Osteocyte (in vitro differentiated cells): Measurements from ENCODE around the gene TMA7B. TPM values are rescaled to one million over a fixed set of nuclear protein-coding genes. Genes with fewer than 3 reads are reported as not detected.

ENCODE experiments used
- DNase-seq: peaks from one replicate; pipeline ENCODE4 v3.0.0; 2021; ENCODE audit warnings: mixed read lengths; ENCODE audit not compliant: unreplicated experiment; ENCODE audit errors: extremely low spot score
- H3K27ac Mint-ChIP-seq: one replicate; pipeline ENCODE4 v1.8.0; 2021; ENCODE audit warnings: mild to moderate bottlenecking, mixed read lengths; ENCODE audit not compliant: unreplicated experiment
- H3K27me3 Mint-ChIP-seq: one replicate; pipeline ENCODE4 v1.8.0; 2021; ENCODE audit warnings: mixed read lengths; ENCODE audit not compliant: unreplicated experiment
- H3K36me3 Mint-ChIP-seq: one replicate; pipeline ENCODE4 v1.8.0; 2021; ENCODE audit warnings: mixed read lengths; ENCODE audit not compliant: unreplicated experiment
- H3K4me1 Mint-ChIP-seq: one replicate; pipeline ENCODE4 v1.8.0; 2021; ENCODE audit warnings: mixed read lengths; ENCODE audit not compliant: unreplicated experiment
- H3K4me3 Mint-ChIP-seq: one replicate; pipeline ENCODE4 v1.8.0; 2021; ENCODE audit warnings: mild to moderate bottlenecking, moderate library complexity, mixed read lengths; ENCODE audit not compliant: unreplicated experiment
- H3K9me3 Mint-ChIP-seq: one replicate; pipeline ENCODE4 v1.8.0; 2021; ENCODE audit warnings: mixed read lengths; ENCODE audit not compliant: unreplicated experiment
- CTCF ChIP-seq: fragments of 200-600 bp; sonication (generic); IDR thresholded peaks from 2 replicates; pipeline ENCODE4 v1.5.0; 2021; ENCODE audit warnings: antibody characterized with exemption, mild to moderate bottlenecking, moderate library complexity
- total RNA-seq: library from RNA; stranded (reverse); gene quantifications from 2 replicates; pipeline ENCODE4 v1.2.1, GENCODE V29; 2021

TMA7B gene
- total RNA-seq, 1 donor from 2014 or later = not detected

GRCh38 chr22:39938509-39939111, 21.6 kb upstream of the TMA7B start:
- TF ChIP-seq CTCF = no peak
- Mint-ChIP-seq H3K27ac (no peak overlapping the region), H3K4me1 (no peaks in the 10 kb centered on the region), H3K9me3 (no peaks in the 10 kb centered on the region), H3K27me3 (peaks cover 59% of the 10 kb centered on the region), H3K36me3 (no peaks in the 10 kb centered on the region), H3K4me3 (no peak overlapping the region)
- DNase-seq = no peak

- Mint-ChIP-seq H3K27ac (no peak overlapping the region), H3K4me3 (no peak overlapping the region), H3K4me1 (no peaks in the 10 kb centered on the region), H3K9me3 (no peaks in the 10 kb centered on the region), H3K36me3 (no peaks in the 10 kb centered on the region), H3K27me3 (peaks cover 56% of the 10 kb centered on the region)
- TF ChIP-seq CTCF = no peak
- no peak for DNase-seq
Measured at GRCh38 chr22:39939830-39940229, 20.4 kb upstream of the TMA7B start.

GRCh38 chr22:39940757-39941305, 19.4 kb upstream of the TMA7B start:
- Mint-ChIP-seq H3K27me3 (peaks cover 54% of the 10 kb centered on the region), H3K4me1 (no peaks in the 10 kb centered on the region), H3K36me3 (no peaks in the 10 kb centered on the region), H3K4me3 (no peak overlapping the region), H3K27ac (no peak overlapping the region), H3K9me3 (no peaks in the 10 kb centered on the region)
- no peak for TF ChIP-seq CTCF
- DNase-seq = no peak

GRCh38 chr22:39941601-39942000, 18.6 kb upstream of the TMA7B start:
- Mint-ChIP-seq H3K4me3 (no peak overlapping the region), H3K27ac (no peak overlapping the region), H3K9me3 (no peaks in the 10 kb centered on the region), H3K4me1 (no peaks in the 10 kb centered on the region), H3K36me3 (no peaks in the 10 kb centered on the region), H3K27me3 (peaks cover 46% of the 10 kb centered on the region)
- no peak for DNase-seq
- TF ChIP-seq CTCF = no peak

- DNase-seq = no peak
- Mint-ChIP-seq H3K36me3 (no peaks in the 10 kb centered on the region), H3K4me1 (no peaks in the 10 kb centered on the region), H3K9me3 (no peaks in the 10 kb centered on the region), H3K27ac (no peak overlapping the region), H3K4me3 (no peak overlapping the region), H3K27me3 (peaks cover 40% of the 10 kb centered on the region)
- no peak for TF ChIP-seq CTCF
Measured at GRCh38 chr22:39942439-39943230, 17.6 kb upstream of the TMA7B start.
